WTC11 (cell line): Measurements from ENCODE around the gene CPEB4. TPM values are rescaled to one million over a fixed set of nuclear protein-coding genes. Genes with fewer than 3 reads are reported as not detected.
A peak's percentile ranks its signal among the peaks of the same experiment; 100 is the strongest.

Source experiments
- ATAC-seq: fragments of 200-7000 bp; cut with Tn5 transposase; 2 replicates; pipeline ENCODE4 v1.10.0; 2021; ENCODE audit warnings: mild to moderate bottlenecking, moderate library complexity
- CTCF ChIA-PET: fragments of 300-600 bp; sonication (Branson Sonifier 250); formaldehyde crosslinking; loops from one replicate; lab custom pipeline; 2021; ENCODE audit warnings: antibody characterized with exemption; lab: Charles Lee
- POLR2A ChIA-PET: fragments of 350-600 bp; sonication (Branson Sonifier 250); formaldehyde crosslinking; loops from one replicate; lab custom pipeline; 2021; ENCODE audit warnings: antibody characterized with exemption; lab: Charles Lee
- DNase-seq: peaks from one replicate; pipeline ENCODE4 v3.0.0; 2021; ENCODE audit warnings: low spot score
- H3K27ac Mint-ChIP-seq: 2 replicates; pipeline ENCODE4 v1.8.0; 2021; ENCODE audit warnings: mixed read lengths
- H3K27me3 Mint-ChIP-seq: 2 replicates; pipeline ENCODE4 v1.8.0; 2021; ENCODE audit warnings: low read depth, mild to moderate bottlenecking, moderate library complexity, mixed read lengths
- H3K36me3 Mint-ChIP-seq: 2 replicates; pipeline ENCODE4 v1.8.0; 2021; ENCODE audit warnings: mixed read lengths
- H3K4me1 Mint-ChIP-seq: 2 replicates; pipeline ENCODE4 v1.8.0; 2022; ENCODE audit warnings: mixed read lengths
- H3K4me3 Mint-ChIP-seq: 2 replicates; pipeline ENCODE4 v1.8.0; 2021; ENCODE audit warnings: mild to moderate bottlenecking, moderate library complexity, mixed read lengths
- H3K9me3 Mint-ChIP-seq: 2 replicates; pipeline ENCODE4 v1.8.0; 2021; ENCODE audit warnings: mixed read lengths
- ATF2 ChIP-seq: sonication (generic); formaldehyde crosslinking; IDR thresholded peaks from 2 replicates; pipeline ENCODE4 v1.8.1; 2022; ENCODE audit warnings: low read depth, missing genetic modification reagents, borderline replicate concordance
- CBFB ChIP-seq: sonication (generic); formaldehyde crosslinking; IDR thresholded peaks from 2 replicates; pipeline ENCODE4 v1.8.1; 2022; ENCODE audit warnings: mild to moderate bottlenecking, low read depth, missing genetic modification reagents
- ELF4 ChIP-seq: sonication (generic); formaldehyde crosslinking; IDR thresholded peaks from 2 replicates; pipeline ENCODE4 v1.8.1; 2022; ENCODE audit warnings: low read depth, mild to moderate bottlenecking, moderate library complexity, missing genetic modification reagents
- EMX1 ChIP-seq: fragments of 250-450 bp; sonication (Bioruptor Pico); IDR thresholded peaks from 2 replicates; pipeline ENCODE4 v1.8.0; 2021; ENCODE audit warnings: mild to moderate bottlenecking
- FOXK1 ChIP-seq: sonication (generic); formaldehyde crosslinking; IDR thresholded peaks from 2 replicates; pipeline ENCODE4 v1.8.0; 2022; ENCODE audit warnings: mild to moderate bottlenecking, moderate library complexity, missing genetic modification reagents
- GRHL2 ChIP-seq: fragments of 250-450 bp; sonication (Bioruptor Pico); IDR thresholded peaks from 2 replicates; pipeline ENCODE4 v1.8.0; 2022; ENCODE audit warnings: mild to moderate bottlenecking, moderate library complexity; ENCODE audit not compliant: insufficient replicate concordance, severe bottlenecking
- IRF1 ChIP-seq: sonication (generic); formaldehyde crosslinking; IDR thresholded peaks from 2 replicates; pipeline ENCODE4 v1.8.0; 2023; ENCODE audit warnings: missing genetic modification reagents
- JUN ChIP-seq: sonication (generic); formaldehyde crosslinking; IDR thresholded peaks from 2 replicates; pipeline ENCODE4 v1.8.0; 2023; ENCODE audit warnings: mild to moderate bottlenecking, missing genetic modification reagents
- MLX ChIP-seq: sonication (generic); formaldehyde crosslinking; IDR thresholded peaks from 2 replicates; pipeline ENCODE4 v1.8.1; 2023; ENCODE audit warnings: mild to moderate bottlenecking, missing genetic modification reagents, moderate library complexity
- SOX15 ChIP-seq: fragments of 250-450 bp; sonication (Bioruptor Pico); IDR thresholded peaks from 2 replicates; pipeline ENCODE4 v1.9.0; 2021; ENCODE audit warnings: mild to moderate bottlenecking
- TP53 ChIP-seq: sonication (generic); formaldehyde crosslinking; IDR thresholded peaks from 2 replicates; pipeline ENCODE4 v1.8.1; 2023; ENCODE audit warnings: mild to moderate bottlenecking, missing genetic modification reagents
- USF1 ChIP-seq: sonication (generic); formaldehyde crosslinking; IDR thresholded peaks from 2 replicates; pipeline ENCODE4 v1.8.0; 2022; ENCODE audit warnings: mild to moderate bottlenecking, missing genetic modification reagents
- ZBTB43 ChIP-seq: sonication (generic); formaldehyde crosslinking; IDR thresholded peaks from 2 replicates; pipeline ENCODE4 v1.8.1; 2023; ENCODE audit warnings: mild to moderate bottlenecking, missing genetic modification reagents
- ZMAT4 ChIP-seq: fragments of 250-450 bp; sonication (Bioruptor Pico); IDR thresholded peaks from 2 replicates; pipeline ENCODE4 v1.9.0; 2021; ENCODE audit warnings: mild to moderate bottlenecking
- ZNF263 ChIP-seq: sonication (generic); formaldehyde crosslinking; IDR thresholded peaks from 2 replicates; pipeline ENCODE4 v1.8.1; 2022; ENCODE audit warnings: low read depth, mild to moderate bottlenecking, moderate library complexity, missing genetic modification reagents
- ZNF396 ChIP-seq: fragments of 250-450 bp; sonication (Bioruptor Pico); IDR thresholded peaks from 2 replicates; pipeline ENCODE4 v1.8.0; 2021; ENCODE audit warnings: mild to moderate bottlenecking, moderate library complexity, borderline replicate concordance
- ZNF425 ChIP-seq: fragments of 250-450 bp; sonication (Bioruptor Pico); conservative IDR thresholded peaks from 2 replicates; pipeline ENCODE4 v1.9.0; 2021; ENCODE audit warnings: mild to moderate bottlenecking
- total RNA-seq: library from RNA; stranded (reverse); gene quantifications from 3 replicates; pipeline ENCODE4 v1.2.3, GENCODE V29; 2021

CPEB4 gene
- total RNA-seq, 1 experiment from 2014 or later: 12.7 TPM

GRCh38 chr5:173909199-173909598 lies 21.1 kb downstream of the CPEB4 start:
- CTCF ChIA-PET: interaction anchor here (2.4 kb wide), 1 partner anchor 16 kb away, joined by 12 read pairs; no protein-coding TSS in a partner anchor
- no peak for TF ChIP-seq FOXK1 (CRISPR knock-in tag)
- TF ChIP-seq EMX1 (CRISPR knock-in tag): no peak
- TF ChIP-seq GRHL2: no peak
- TF ChIP-seq IRF1 (CRISPR knock-in tag): no peak
- TF ChIP-seq CBFB (CRISPR knock-in tag): no peak
- no peak for TF ChIP-seq ATF2 (CRISPR knock-in tag)
- TF ChIP-seq JUN (CRISPR knock-in tag): no peak
- no peak for TF ChIP-seq ZNF425
- no peak for TF ChIP-seq SOX15 (CRISPR knock-in tag)
- no peak for TF ChIP-seq ZNF263
- no peak for TF ChIP-seq ZNF396 (CRISPR knock-in tag)
- TF ChIP-seq ZMAT4 (CRISPR knock-in tag): no peak
- no peak for TF ChIP-seq ELF4 (CRISPR knock-in tag)
- TF ChIP-seq TP53 (CRISPR knock-in tag): no peak
- TF ChIP-seq USF1 (CRISPR knock-in tag): no peak
- no peak for TF ChIP-seq ZBTB43 (CRISPR knock-in tag)
- TF ChIP-seq, all 79 proteins: peak for 0
- POLR2A ChIA-PET: interaction anchor here (0.6 kb wide), 1 partner anchor 15 kb away, joined by 4 read pairs; no protein-coding TSS in a partner anchor
- H3K4me1 Mint-ChIP-seq: peaks cover 47% of the 10 kb centered on the region
- H3K27ac Mint-ChIP-seq: peak overlapping the region; percentile 67
- DNase-seq: no peak
- H3K27me3 Mint-ChIP-seq: no peaks in the 10 kb centered on the region
- no peaks in the 10 kb centered on the region for H3K9me3 Mint-ChIP-seq
- H3K36me3 Mint-ChIP-seq: no peaks in the 10 kb centered on the region
- no peak for ATAC-seq
- no peak overlapping the region for H3K4me3 Mint-ChIP-seq

GRCh38 chr5:173910215-173910614 lies 22.1 kb downstream of the CPEB4 start:
- Mint-ChIP-seq H3K4me3 (no peak overlapping the region), H3K27me3 (no peaks in the 10 kb centered on the region), H3K4me1 (peaks cover 56% of the 10 kb centered on the region), H3K9me3 (no peaks in the 10 kb centered on the region), H3K27ac (no peak overlapping the region), H3K36me3 (no peaks in the 10 kb centered on the region)
- no peak for TF ChIP-seq MLX (CRISPR knock-in tag)
- ChIA-PET POLR2A (no interaction called here), CTCF (interaction anchor here (2.4 kb wide), 1 partner anchor 15 kb away, joined by 12 read pairs; no protein-coding TSS in a partner anchor)
- DNase-seq (no peak), ATAC-seq (no peak)
